ENCODE data around the gene ECE1. TPM values are rescaled to one million over a fixed set of nuclear protein-coding genes. Genes with fewer than 3 reads are reported as not detected.

Gene ECE1
- total and polyA plus RNA-seq, 3 experiments from 2014 or later, result 41.5 to 88.4 (median 78.2) TPM

DNA sequence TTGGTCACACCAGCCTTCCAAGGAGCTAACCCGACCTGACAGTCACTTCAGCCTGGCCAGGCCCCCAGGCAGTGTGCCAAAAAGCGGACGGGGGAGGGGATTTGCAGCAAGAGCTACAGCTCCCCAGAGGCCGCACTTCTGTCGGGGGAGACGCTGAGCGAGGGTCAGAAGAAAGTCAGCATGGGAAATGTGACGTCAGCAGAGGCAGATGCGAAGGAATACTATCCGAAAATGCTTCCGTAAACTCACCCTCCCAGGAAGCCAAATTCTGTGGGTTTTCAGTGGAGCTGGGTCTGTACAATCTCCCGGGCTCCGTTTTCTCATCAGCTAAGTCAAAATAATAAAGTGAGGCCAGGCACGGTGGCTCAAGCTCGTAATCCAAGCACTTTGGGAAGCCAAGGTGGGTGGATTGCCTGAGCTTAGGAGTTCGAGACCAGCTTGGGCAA is 28.5 kb upstream of the ECE1 start:
- Mint-ChIP-seq H3K27ac (peak overlapping the region in 2 of 8 donors; percentile 40 to 75), H3K4me3 (no peak overlapping the region), H3K27me3 (no peaks in the 10 kb centered on the region), H3K4me1 (peaks cover 16 to 46% (median 34%) of the 10 kb centered on the region in 3 donors), H3K9me3 (no peaks in the 10 kb centered on the region), H3K36me3 (peaks cover 0 to 25% (median 2%) of the 10 kb centered on the region in 3 donors)
- H3K27ac ChIP-seq (ENCODE audit: low read depth, low read length), result no peak overlapping the region
- no peak for DNase-seq
- no peaks in the 10 kb centered on the region for H3K36me3 ChIP-seq (ENCODE audit: insufficient read depth, low read length)
- CTCF ChIA-PET, result interaction anchor here (1.3 to 3.0 kb wide), 2 partner anchors 47 to 64 kb away, joined by 3 to 12 read pairs; no protein-coding TSS in a partner anchor
- H3K4me3 ChIP-seq (ENCODE audit: low read length), result no peak overlapping the region
- no peaks in the 10 kb centered on the region for H3K9me3 ChIP-seq (ENCODE audit: low read length)
- no peaks in the 10 kb centered on the region for H3K27me3 ChIP-seq (ENCODE audit: insufficient read depth, low read length, poor library complexity, severe bottlenecking)
- peaks cover 19% of the 10 kb centered on the region for H3K4me1 ChIP-seq (ENCODE audit: insufficient read depth, low read length)
- POLR2A ChIA-PET, result no interaction called here

DNA sequence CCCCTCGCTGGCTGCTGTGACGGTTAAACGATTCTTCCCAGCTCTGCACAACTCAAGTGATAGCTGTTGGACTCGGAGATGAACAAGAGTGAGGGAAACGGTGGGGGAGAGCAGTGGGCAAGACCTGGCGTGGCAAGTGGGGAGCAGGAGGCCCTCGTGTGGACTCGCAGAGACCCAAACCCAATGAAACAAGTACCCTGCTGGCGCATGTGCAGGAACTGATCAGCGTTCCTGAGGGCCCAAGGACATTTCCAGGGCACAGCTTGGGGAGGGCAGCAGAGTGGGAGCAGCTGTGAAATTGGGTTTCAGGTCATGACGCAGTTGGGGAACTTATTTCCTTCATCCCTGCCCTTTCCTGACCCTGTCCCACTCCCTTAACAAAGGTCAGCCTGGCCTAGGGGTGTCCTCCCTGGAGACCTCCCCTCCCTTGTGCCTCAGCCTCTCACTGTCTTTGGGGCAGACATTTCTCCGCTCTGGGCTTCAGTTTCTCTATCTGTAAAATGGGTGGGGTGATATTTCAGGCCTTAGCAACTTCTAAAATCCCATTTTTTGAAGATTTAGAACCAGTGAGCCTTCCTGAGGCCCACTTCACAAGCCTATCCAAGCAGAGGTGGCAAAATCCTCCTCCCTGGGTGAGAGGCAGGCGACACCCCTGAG is 27.9 kb upstream of the ECE1 start:
- CTCF ChIA-PET, result interaction anchor here (3.0 kb wide), 1 partner anchor 47 kb away, joined by 12 read pairs; no protein-coding TSS in a partner anchor
- Histone ChIP-seq H3K4me1 (ENCODE audit: insufficient read depth, low read length) (peaks cover 15% of the 10 kb centered on the region), H3K36me3 (ENCODE audit: insufficient read depth, low read length) (no peaks in the 10 kb centered on the region), H3K27ac (ENCODE audit: low read depth, low read length) (no peak overlapping the region), H3K27me3 (ENCODE audit: insufficient read depth, low read length, poor library complexity, severe bottlenecking) (no peaks in the 10 kb centered on the region), H3K4me3 (ENCODE audit: low read length) (no peak overlapping the region), H3K9me3 (ENCODE audit: low read length) (no peaks in the 10 kb centered on the region)
- H3K4me3 Mint-ChIP-seq, result no peak overlapping the region
- H3K27me3 Mint-ChIP-seq, result no peaks in the 10 kb centered on the region
- H3K36me3 Mint-ChIP-seq, result peaks cover 0 to 25% (median 2%) of the 10 kb centered on the region in 3 donors
- H3K9me3 Mint-ChIP-seq, result no peaks in the 10 kb centered on the region
- POLR2A ChIA-PET, result no interaction called here
- DNase-seq, result no peak
- peaks cover 16 to 45% (median 34%) of the 10 kb centered on the region in 3 donors for H3K4me1 Mint-ChIP-seq
- H3K27ac Mint-ChIP-seq, result peak overlapping the region in 4 of 8 donors; percentile 21 to 85 (median 56)

DNA sequence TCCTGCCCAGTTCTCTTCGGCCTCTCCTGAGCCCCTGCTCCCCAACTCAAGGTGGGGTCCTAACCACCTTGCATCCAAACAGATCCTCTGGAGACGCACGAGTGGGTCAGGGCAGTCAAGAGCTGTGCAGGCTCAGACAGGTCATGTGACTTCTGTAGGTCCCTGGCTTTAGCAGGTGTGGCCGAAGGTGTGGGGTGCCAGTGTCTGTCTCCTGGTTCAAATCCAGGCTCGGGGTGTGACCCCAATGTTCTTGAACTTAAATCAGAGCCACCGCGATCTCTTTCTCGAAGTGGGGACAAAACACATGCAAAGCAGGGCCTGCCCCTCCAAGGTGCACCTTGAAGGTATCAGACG is 27.4 kb upstream of the ECE1 start:
- Histone ChIP-seq H3K36me3 (ENCODE audit: insufficient read depth, low read length) (no peaks in the 10 kb centered on the region), H3K27me3 (ENCODE audit: insufficient read depth, low read length, poor library complexity, severe bottlenecking) (no peaks in the 10 kb centered on the region), H3K4me3 (ENCODE audit: low read length) (no peak overlapping the region), H3K27ac (ENCODE audit: low read depth, low read length) (no peak overlapping the region), H3K9me3 (ENCODE audit: low read length) (no peaks in the 10 kb centered on the region), H3K4me1 (ENCODE audit: insufficient read depth, low read length) (peaks cover 10% of the 10 kb centered on the region)
- Mint-ChIP-seq H3K27me3 (no peaks in the 10 kb centered on the region), H3K27ac (peak overlapping the region in 1 of 8 donors; percentile 72), H3K4me1 (peaks cover 15 to 45% (median 31%) of the 10 kb centered on the region in 3 donors), H3K9me3 (no peaks in the 10 kb centered on the region), H3K36me3 (peaks cover 0 to 25% (median 2%) of the 10 kb centered on the region in 3 donors), H3K4me3 (no peak overlapping the region)
- POLR2A ChIA-PET, result no interaction called here
- CTCF ChIA-PET, result interaction anchor here (0.7 to 3.0 kb wide), 2 partner anchors 46 to 77 kb away, joined by 5 to 12 read pairs; no protein-coding TSS in a partner anchor
- DNase-seq, result no peak

DNA sequence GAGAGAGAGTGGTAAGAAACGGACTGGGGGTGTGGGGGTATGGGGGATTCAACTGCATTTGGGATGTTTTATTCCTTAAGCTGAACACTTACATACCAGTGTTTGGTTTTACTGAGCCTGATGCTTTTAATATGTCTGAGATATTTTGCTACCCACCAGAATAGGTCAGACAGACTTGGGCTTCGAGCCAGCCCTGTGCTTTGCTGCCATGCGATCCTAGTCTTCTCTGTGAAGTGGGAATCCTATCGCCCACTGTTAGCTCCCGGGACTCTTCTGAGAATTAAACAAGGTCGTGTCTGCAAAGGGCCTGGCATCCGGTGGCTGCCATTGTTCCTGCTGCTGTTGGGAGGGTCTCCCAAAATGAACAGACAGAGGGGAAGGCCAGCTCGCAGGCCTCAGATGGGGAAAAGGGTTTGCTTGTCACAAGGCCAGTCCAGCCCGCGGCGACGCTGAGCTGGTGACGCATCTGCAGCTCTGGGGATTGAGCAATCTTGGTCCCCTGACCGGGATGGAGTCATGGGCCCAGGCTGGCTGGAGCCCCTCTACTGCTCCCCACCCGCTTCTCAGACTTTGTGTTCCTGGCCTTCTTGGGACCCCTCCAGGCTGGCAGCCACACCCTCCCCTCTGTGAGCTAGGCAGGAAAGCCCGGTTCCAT is 26.9 kb upstream of the ECE1 start:
- H3K27me3 Mint-ChIP-seq, result no peaks in the 10 kb centered on the region
- POLR2A ChIA-PET, result no interaction called here
- peaks cover 0 to 25% (median 2%) of the 10 kb centered on the region in 3 donors for H3K36me3 Mint-ChIP-seq
- Histone ChIP-seq H3K27me3 (ENCODE audit: insufficient read depth, low read length, poor library complexity, severe bottlenecking) (no peaks in the 10 kb centered on the region), H3K4me3 (ENCODE audit: low read length) (no peak overlapping the region), H3K36me3 (ENCODE audit: insufficient read depth, low read length) (no peaks in the 10 kb centered on the region), H3K4me1 (ENCODE audit: insufficient read depth, low read length) (peaks cover 5% of the 10 kb centered on the region), H3K27ac (ENCODE audit: low read depth, low read length) (no peak overlapping the region), H3K9me3 (ENCODE audit: low read length) (no peaks in the 10 kb centered on the region)
- peaks cover 12 to 40% (median 28%) of the 10 kb centered on the region in 3 donors for H3K4me1 Mint-ChIP-seq
- CTCF ChIA-PET, result interaction anchor here (0.7 to 3.0 kb wide), 3 partner anchors 28 to 76 kb away, joined by 3 to 12 read pairs (median 5); no protein-coding TSS in a partner anchor
- DNase-seq, result no peak
- peak overlapping the region in 2 of 8 donors; percentile 29 to 46 for H3K27ac Mint-ChIP-seq
- H3K4me3 Mint-ChIP-seq, result no peak overlapping the region
- H3K9me3 Mint-ChIP-seq, result no peaks in the 10 kb centered on the region

DNA sequence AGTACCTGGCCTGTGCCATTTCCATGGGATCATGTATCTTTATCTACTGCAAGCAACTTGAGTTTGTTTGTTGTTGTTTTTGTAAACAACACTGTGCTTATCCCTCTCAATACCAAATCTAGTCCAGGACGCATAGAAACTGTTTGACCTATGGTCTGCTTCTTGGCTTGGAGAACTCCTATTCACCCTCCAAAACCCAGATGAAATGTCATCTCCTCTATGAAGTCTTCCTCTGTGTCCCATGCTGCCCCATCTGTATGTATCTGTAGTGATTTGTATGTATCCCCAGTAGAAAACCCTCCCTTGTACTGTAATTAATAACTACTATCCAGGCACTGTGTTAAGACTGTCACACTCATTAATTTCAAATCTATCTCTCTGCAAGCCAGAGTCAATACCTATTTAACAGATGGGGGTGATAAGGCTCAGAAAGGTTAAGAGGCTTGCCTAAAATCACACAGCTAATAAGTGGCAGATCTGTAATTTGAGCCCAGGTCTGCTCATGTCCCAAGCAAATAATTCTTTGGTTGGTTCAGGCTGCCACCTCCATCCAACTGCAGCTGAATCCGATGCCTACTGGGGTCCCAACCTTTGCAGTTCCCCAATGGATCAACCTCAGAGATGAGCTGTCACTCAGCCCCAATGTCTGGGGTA is 24.6 kb upstream of the ECE1 start:
- peaks cover 0 to 14% (median 2%) of the 10 kb centered on the region in 3 donors for H3K36me3 Mint-ChIP-seq
- H3K4me1 Mint-ChIP-seq, result peaks cover 12 to 39% (median 27%) of the 10 kb centered on the region in 3 donors
- no peaks in the 10 kb centered on the region for H3K27me3 Mint-ChIP-seq
- DNase-seq, result no peak
- H3K27ac Mint-ChIP-seq, result peak overlapping the region in 2 of 8 donors; percentile 3 to 26
- POLR2A ChIA-PET, result interaction anchor here (0.5 kb wide), 1 partner anchor 20 kb away, joined by 4 read pairs; no protein-coding TSS in a partner anchor
- no peaks in the 10 kb centered on the region for H3K9me3 ChIP-seq (ENCODE audit: low read length)
- H3K27ac ChIP-seq (ENCODE audit: low read depth, low read length), result no peak overlapping the region
- H3K4me1 ChIP-seq (ENCODE audit: insufficient read depth, low read length), result no peaks in the 10 kb centered on the region
- no peaks in the 10 kb centered on the region for H3K27me3 ChIP-seq (ENCODE audit: insufficient read depth, low read length, poor library complexity, severe bottlenecking)
- H3K4me3 Mint-ChIP-seq, result no peak overlapping the region
- H3K4me3 ChIP-seq (ENCODE audit: low read length), result no peak overlapping the region
- CTCF ChIA-PET, result interaction anchor here (0.6 to 2.6 kb wide), 4 partner anchors 8 to 91 kb away, joined by 3 to 6 read pairs (median 4); no protein-coding TSS in a partner anchor
- H3K36me3 ChIP-seq (ENCODE audit: insufficient read depth, low read length), result no peaks in the 10 kb centered on the region
- no peaks in the 10 kb centered on the region for H3K9me3 Mint-ChIP-seq

DNA sequence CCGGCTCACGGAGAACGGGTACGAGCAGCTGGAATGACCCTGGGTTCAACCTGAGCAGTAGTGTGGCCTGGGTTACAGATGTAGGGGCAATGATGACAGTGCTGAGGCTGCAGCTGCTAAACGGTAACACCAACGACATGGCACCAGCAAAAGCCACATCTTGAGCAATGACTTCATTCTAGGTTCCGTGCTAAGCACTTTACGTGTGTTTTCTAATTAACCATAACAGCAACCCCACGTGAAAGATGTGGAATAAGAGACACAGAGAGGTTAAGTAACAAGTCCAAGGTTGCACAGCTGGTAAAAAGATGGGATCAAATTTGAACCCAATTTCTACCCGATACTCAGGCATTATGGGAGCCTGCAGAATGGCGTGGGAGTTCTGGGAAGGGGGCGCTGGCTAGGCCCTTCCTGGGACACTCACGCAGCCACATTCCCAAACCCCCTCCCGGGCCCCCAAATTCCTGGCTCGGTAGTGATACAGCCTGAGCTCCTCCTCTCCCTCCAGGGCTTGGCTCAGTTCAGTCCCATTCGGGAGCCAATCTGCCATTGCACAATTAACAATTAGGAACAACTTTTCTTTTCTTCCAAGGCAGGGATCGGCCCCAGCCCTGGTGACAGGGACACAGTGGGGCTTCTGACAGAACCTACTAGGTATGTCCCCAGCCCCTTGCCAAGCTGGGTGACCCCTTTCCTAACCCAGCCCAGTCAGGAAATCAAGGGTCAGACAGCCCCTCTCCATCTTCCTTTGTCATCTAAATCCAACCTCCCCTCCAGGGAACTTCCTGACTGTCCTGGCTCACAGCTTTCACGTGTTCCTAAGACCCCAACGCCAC is 23.8 kb upstream of the ECE1 start:
- Mint-ChIP-seq H3K4me1 (peaks cover 9 to 39% (median 27%) of the 10 kb centered on the region in 3 donors), H3K27ac (peak overlapping the region in 3 of 8 donors; percentile 3 to 26 (median 23)), H3K4me3 (no peak overlapping the region), H3K36me3 (peaks cover 0 to 10% (median 4%) of the 10 kb centered on the region in 3 donors), H3K27me3 (no peaks in the 10 kb centered on the region), H3K9me3 (no peaks in the 10 kb centered on the region)
- POLR2A ChIA-PET, result interaction anchor here (0.6 kb wide), 1 partner anchor 462 kb away, joined by 3 read pairs; no protein-coding TSS in a partner anchor
- DNase-seq, result no peak
- Histone ChIP-seq H3K4me1 (ENCODE audit: insufficient read depth, low read length) (peaks cover 4% of the 10 kb centered on the region), H3K4me3 (ENCODE audit: low read length) (no peak overlapping the region), H3K9me3 (ENCODE audit: low read length) (no peaks in the 10 kb centered on the region), H3K27ac (ENCODE audit: low read depth, low read length) (no peak overlapping the region), H3K27me3 (ENCODE audit: insufficient read depth, low read length, poor library complexity, severe bottlenecking) (no peaks in the 10 kb centered on the region), H3K36me3 (ENCODE audit: insufficient read depth, low read length) (no peaks in the 10 kb centered on the region)
- CTCF ChIA-PET, result interaction anchor here (1.3 to 2.6 kb wide), 2 partner anchors 9 to 15 kb away, joined by 4 to 6 read pairs; no protein-coding TSS in a partner anchor

DNA sequence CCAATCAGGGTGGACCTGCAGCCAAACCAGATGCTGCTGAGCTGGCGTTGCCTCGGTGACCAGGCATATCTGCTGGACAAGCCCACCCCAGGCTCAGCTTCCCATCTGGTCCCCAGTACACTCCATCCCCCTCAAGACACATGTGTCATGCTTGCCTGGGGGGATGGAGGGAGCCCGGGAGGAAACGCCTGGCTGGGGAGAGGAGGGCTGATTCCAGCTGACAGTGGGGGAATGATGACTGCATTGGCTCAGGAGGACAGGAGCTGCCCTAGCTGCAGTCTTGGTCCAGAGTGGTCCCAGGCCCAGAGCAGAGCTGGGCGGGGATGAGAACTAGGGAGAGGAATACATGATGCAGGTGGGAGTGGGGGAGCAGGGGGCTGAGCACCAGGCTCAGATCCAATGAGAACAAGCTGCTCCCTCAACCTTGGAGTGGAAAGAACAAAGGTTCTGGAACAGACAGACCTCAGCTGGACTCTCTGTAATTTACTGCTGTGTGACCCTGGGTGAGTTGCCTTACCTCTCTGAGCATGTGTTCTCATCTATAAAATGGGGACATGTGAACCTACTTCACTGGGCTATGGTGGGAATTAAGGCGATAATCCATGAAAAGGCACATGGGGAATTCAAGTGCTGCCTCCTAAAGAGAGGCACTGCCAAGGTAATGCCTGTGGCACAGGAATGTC is 23.1 kb upstream of the ECE1 start:
- Histone ChIP-seq H3K27me3 (ENCODE audit: insufficient read depth, low read length, poor library complexity, severe bottlenecking) (no peaks in the 10 kb centered on the region), H3K27ac (ENCODE audit: low read depth, low read length) (no peak overlapping the region), H3K4me1 (ENCODE audit: insufficient read depth, low read length) (peaks cover 11% of the 10 kb centered on the region), H3K9me3 (ENCODE audit: low read length) (no peaks in the 10 kb centered on the region), H3K4me3 (ENCODE audit: low read length) (no peak overlapping the region), H3K36me3 (ENCODE audit: insufficient read depth, low read length) (no peaks in the 10 kb centered on the region)
- ChIA-PET POLR2A (interaction anchor here (0.6 kb wide), 1 partner anchor 463 kb away, joined by 3 read pairs; no protein-coding TSS in a partner anchor), CTCF (interaction anchor here (1.2 to 2.6 kb wide), 2 partner anchors 10 to 14 kb away, joined by 3 to 6 read pairs; no protein-coding TSS in a partner anchor)
- DNase-seq, result no peak
- peak overlapping the region in 5 of 8 donors; percentile 23 to 81 (median 63) for H3K27ac Mint-ChIP-seq
- peaks cover 0 to 10% (median 4%) of the 10 kb centered on the region in 3 donors for H3K36me3 Mint-ChIP-seq
- no peak overlapping the region for H3K4me3 Mint-ChIP-seq
- H3K4me1 Mint-ChIP-seq, result peaks cover 9 to 40% (median 27%) of the 10 kb centered on the region in 3 donors
- no peaks in the 10 kb centered on the region for H3K27me3 Mint-ChIP-seq
- H3K9me3 Mint-ChIP-seq, result no peaks in the 10 kb centered on the region
